ENCODE data around the gene RRAS2.

RRAS2 gene

GRCh38 chr11:14308114-14308896, 50.7 kb downstream of the RRAS2 start:
- TF ChIP-seq CTCF (IDR thresholded peaks at IDR 0.05; ENCODE audit: low read depth, low read length): peak; percentile 55; the same call in 1 of the 2 replicates
- H3K4me3 ChIP-seq (ENCODE audit: low read depth, low read length): no peak overlapping the region

DNA sequence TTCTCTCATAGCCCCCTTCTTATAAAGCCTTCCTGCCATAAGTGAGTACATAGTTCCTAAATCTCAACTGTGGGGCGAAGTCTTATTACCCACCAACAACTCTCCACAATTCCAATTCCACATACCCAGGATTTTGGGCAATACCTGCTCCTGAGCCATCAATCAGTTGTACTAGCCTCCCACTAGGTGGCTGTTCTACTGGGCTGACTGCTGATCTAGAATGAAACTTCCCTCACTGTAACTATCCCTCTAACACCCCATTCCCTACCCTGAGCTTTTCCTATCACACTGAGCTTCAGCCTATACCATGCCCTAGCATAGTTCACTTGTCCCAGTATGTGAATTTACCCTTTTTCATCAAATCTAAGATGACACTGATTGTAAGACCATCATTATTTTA, 52.5 kb downstream of the RRAS2 start:
- H3K4me3 ChIP-seq (ENCODE audit: low read depth, low read length): no peak overlapping the region
- no peak for TF ChIP-seq CTCF (IDR thresholded peaks at IDR 0.05; ENCODE audit: low read depth, low read length)

GRCh38 chr11:14305649-14306048, 53.3 kb downstream of the RRAS2 start:
- no peak overlapping the region for H3K4me3 ChIP-seq (ENCODE audit: low read depth, low read length)
- no peak for TF ChIP-seq CTCF (IDR thresholded peaks at IDR 0.05; ENCODE audit: low read depth, low read length)

GRCh38 chr11:14304601-14305000, 54.4 kb downstream of the RRAS2 start:
- no peak overlapping the region for H3K4me3 ChIP-seq (ENCODE audit: low read depth, low read length)
- no peak for TF ChIP-seq CTCF (IDR thresholded peaks at IDR 0.05; ENCODE audit: low read depth, low read length)

DNA sequence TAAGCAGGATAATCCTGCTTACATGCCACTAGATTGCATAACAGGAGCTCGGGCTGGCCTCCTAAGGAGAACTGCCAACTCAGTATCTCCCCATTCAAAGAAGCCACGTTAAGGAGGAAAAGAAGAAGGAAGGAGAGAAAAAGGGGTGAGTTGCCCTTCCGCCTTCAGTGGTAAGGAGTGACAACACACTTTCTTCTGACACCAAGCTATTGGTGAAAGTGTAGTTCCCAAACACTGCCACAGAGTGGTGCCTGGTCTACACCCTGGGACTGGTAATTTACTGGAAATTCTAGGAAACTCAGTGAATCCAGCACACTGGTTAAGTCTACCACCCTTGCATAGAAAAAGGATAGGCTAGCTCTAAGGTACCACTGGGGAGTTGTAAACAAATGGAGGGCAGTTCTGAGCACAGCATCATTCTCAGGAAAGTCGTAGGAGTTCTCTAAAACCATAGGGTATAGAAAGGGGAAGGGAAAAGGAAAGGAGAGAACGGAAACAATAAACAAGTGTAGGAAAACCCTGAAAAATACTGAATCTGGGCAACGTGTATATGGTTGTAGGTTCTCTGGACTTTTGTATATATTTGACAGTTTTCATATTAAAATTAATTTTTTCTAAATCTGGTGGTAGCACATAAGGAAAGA, 58.2 kb downstream of the RRAS2 start:
- peak; percentile 70 for TF ChIP-seq CTCF (IDR thresholded peaks at IDR 0.05; ENCODE audit: low read depth, low read length)
- H3K4me3 ChIP-seq (ENCODE audit: low read depth, low read length): no peak overlapping the region

DNA sequence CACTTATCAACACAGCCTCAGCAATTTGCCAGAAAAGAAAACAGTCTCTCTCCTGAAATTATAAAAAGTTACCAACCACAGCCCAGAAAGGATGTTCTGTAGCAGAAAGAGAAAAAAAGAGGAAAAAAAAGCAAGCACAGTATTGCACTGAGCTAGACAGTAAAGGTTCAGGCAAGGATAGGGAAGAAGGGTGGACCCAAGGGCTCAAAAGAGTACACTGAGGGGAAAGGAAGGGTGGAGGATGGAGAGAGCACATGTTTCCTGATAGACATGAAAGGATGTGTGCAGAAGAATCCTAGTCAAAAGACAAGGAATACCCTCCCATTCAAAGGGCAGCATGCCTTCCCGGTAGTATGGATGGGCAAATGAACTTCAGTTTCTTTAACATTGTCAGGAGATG, 59.1 kb downstream of the RRAS2 start:
- TF ChIP-seq CTCF (IDR thresholded peaks at IDR 0.05; ENCODE audit: low read depth, low read length): no peak
- H3K4me3 ChIP-seq (ENCODE audit: low read depth, low read length): no peak overlapping the region

GRCh38 chr11:14290422-14290821, 68.6 kb downstream of the RRAS2 start:
- TF ChIP-seq CTCF (IDR thresholded peaks at IDR 0.05; ENCODE audit: low read depth, low read length): no peak
- H3K4me3 ChIP-seq (ENCODE audit: low read depth, low read length): no peak overlapping the region

All from WI38 (cell line).